RWPE2 (cell line): Measurements from ENCODE around the gene SOST.

Source experiments
- ATAC-seq: fragments of 200-7000 bp; cut with Tn5 transposase; 3 replicates; pipeline ENCODE4 v1.9.1; 2021; ENCODE audit warnings: low read depth
- DNase-seq: peaks from one replicate; pipeline ENCODE4 v3.0.0-alpha.2; 2020; ENCODE audit warnings: low spot score
- H3K27ac ChIP-seq: fragments of 450-650 bp; 2 replicates; pipeline ENCODE4 v1.5.1; 2017; ENCODE audit warnings: mild to moderate bottlenecking; ENCODE audit not compliant: poor library complexity, severe bottlenecking
- H3K27me3 ChIP-seq: fragments of 250-450 bp; sonication (Bioruptor Pico); 2 replicates; pipeline ENCODE4 v1.5.1; 2021; ENCODE audit warnings: mild to moderate bottlenecking, moderate library complexity; ENCODE audit not compliant: insufficient read depth, poor library complexity, severe bottlenecking
- H3K36me3 ChIP-seq: fragments of 250-450 bp; sonication (Bioruptor Pico); 2 replicates; pipeline ENCODE4 v1.5.1; 2020; ENCODE audit warnings: low read depth, mild to moderate bottlenecking, moderate library complexity
- H3K4me1 ChIP-seq: fragments of 250-450 bp; sonication (Bioruptor Pico); 2 replicates; pipeline ENCODE4 v1.5.1; 2021; ENCODE audit warnings: mild to moderate bottlenecking, moderate library complexity; ENCODE audit not compliant: insufficient read depth, poor library complexity, severe bottlenecking
- H3K4me3 ChIP-seq: fragments of 250-450 bp; sonication (Bioruptor Pico); 2 replicates; pipeline ENCODE4 v1.5.1; 2021; ENCODE audit warnings: mild to moderate bottlenecking, moderate library complexity; ENCODE audit not compliant: severe bottlenecking
- H3K9me3 ChIP-seq: fragments of 250-450 bp; sonication (Bioruptor Pico); 2 replicates; pipeline ENCODE4 v1.5.1; 2021; ENCODE audit warnings: mild to moderate bottlenecking, moderate library complexity; ENCODE audit not compliant: severe bottlenecking
- TF ChIP-seq, protein P1 (sequence below): fragments of 450-650 bp; IDR thresholded peaks from one replicate; pipeline ENCODE4 v1.5.1; 2017; ENCODE audit warnings: mild to moderate bottlenecking, moderate library complexity; ENCODE audit not compliant: poor library complexity, severe bottlenecking

SOST gene

DNA sequence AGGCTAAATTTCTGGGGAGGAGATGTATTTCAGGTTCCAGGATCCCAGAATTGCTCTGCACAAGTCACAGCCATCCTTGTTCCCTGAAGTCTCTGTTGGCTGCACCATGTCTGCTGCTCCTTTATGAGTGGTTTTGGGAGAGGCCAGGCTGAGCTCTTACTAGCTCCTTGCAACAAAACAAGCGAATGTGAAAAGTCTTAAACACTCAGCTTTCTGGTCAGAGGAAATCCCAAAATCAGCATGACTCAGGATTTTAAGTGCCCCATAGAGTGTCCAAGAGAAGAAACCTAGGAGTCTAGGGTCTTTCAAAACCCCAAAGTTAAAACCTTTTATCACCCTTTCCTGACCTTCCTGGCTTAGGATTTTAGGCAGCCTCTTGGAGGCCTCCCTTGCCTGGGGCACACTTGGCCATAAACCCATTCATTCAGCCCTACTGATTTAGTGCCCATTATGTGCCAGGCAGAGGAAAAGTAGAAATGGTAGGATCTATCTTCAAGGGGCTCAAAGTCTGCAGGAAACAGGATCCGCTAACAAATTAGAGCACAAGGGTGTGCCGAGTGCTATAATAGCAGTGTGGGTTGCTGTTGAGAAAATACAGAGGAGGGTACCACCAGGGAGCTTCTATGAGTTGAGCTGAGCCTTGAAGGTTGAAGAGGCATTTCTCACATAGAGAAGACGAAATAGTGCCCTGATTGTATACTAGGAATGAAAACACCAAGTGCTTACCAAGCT lies 36.9 kb downstream of the SOST start:
- no peak for ATAC-seq
- DNase-seq: no peak
- Histone ChIP-seq H3K36me3 (no peaks in the 10 kb centered on the region), H3K27me3 (no peaks in the 10 kb centered on the region), H3K9me3 (no peaks in the 10 kb centered on the region), H3K4me1 (no peaks in the 10 kb centered on the region), H3K4me3 (no peak overlapping the region), H3K27ac (no peak overlapping the region)
- TF ChIP-seq, protein P1, sequence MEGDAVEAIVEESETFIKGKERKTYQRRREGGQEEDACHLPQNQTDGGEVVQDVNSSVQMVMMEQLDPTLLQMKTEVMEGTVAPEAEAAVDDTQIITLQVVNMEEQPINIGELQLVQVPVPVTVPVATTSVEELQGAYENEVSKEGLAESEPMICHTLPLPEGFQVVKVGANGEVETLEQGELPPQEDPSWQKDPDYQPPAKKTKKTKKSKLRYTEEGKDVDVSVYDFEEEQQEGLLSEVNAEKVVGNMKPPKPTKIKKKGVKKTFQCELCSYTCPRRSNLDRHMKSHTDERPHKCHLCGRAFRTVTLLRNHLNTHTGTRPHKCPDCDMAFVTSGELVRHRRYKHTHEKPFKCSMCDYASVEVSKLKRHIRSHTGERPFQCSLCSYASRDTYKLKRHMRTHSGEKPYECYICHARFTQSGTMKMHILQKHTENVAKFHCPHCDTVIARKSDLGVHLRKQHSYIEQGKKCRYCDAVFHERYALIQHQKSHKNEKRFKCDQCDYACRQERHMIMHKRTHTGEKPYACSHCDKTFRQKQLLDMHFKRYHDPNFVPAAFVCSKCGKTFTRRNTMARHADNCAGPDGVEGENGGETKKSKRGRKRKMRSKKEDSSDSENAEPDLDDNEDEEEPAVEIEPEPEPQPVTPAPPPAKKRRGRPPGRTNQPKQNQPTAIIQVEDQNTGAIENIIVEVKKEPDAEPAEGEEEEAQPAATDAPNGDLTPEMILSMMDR: no peak

DNA sequence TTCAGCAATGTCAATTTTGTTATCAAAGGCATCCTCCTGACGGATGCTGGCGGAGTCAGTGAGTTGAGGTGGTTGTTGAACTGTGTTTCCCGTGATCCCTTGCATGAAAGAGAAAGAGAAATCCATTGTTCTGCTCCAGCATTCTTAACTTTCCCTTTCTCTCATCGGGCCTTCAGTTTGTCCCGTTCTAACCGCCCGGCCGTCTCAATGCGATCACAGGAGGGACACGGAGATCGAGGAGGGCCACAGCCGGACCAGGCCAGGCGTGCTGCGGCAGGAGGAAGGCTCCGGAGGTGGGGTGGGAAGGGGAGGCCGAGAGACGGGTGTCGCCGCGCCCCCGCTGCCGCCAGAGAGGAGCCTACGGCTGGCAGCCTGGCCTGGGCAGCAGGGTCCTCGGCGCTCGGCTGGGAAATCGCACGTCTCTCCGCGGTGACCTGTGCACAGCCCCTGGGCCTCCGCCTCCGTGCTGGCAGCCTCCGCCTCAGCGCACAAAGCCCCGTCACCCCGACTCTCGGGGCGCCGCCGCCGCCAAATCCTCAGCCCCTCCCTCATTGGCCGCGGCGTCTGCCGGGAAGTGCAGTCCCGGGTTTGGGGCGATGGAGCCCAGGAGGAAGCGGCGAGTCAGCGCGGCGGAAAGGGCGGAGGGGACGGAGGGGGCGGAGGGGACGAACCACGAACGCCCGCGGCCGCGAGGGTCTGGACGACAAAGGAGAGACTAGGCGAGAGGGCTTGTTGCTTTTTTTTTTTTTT lies 38.1 kb downstream of the SOST start:
- Histone ChIP-seq H3K9me3 (no peaks in the 10 kb centered on the region), H3K4me3 (peak overlapping the region; percentile 46), H3K4me1 (no peaks in the 10 kb centered on the region), H3K27me3 (no peaks in the 10 kb centered on the region), H3K36me3 (no peaks in the 10 kb centered on the region), H3K27ac (no peak overlapping the region)
- TF ChIP-seq, protein P1: no peak
- DNase-seq (no peak), ATAC-seq (peak; percentile 86)

DNA sequence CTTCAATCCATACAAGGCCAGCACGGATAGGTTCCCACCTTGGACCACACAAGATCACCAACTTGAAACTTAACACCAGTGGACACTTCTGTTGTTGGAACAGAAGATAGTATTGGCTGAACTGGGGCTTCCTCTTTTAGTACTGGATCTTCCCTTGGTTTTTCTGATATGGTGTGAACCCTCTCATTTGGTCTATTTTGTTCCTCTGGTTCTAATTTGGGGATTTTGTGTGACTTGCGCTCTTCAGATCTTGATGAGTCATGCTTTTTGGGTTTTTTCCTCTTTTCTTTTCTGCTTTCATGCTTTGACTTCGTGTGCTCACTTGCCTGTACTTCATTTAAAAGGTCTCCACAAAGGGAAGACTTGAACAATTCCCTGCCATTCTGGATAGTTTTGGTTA lies 39.0 kb downstream of the SOST start:
- TF ChIP-seq, protein P1: no peak
- Histone ChIP-seq H3K9me3 (no peaks in the 10 kb centered on the region), H3K27me3 (no peaks in the 10 kb centered on the region), H3K4me3 (no peak overlapping the region), H3K4me1 (no peaks in the 10 kb centered on the region), H3K27ac (no peak overlapping the region), H3K36me3 (no peaks in the 10 kb centered on the region)
- DNase-seq (no peak), ATAC-seq (no peak)

DNA sequence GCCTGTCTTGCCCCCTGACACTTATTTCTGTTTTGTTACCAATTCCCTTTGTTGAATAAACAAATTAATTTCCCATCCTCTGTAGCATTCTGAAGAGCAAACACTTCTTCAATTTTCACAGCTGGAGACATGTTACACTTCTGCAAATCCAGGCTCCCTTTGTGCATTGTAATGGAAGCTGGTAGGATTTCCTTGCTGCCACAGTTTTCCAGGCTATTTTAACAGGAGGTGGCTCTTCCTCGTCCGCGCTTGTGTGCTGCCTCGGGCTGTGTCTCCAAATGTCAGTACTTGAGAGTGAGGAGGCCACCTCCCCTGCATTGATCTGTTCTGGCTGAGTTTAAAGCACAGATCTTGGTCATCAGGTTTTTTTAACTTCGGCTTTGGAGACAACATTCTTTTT lies 40.0 kb downstream of the SOST start:
- ATAC-seq (no peak), DNase-seq (no peak)
- TF ChIP-seq, protein P1: no peak
- Histone ChIP-seq H3K4me1 (no peaks in the 10 kb centered on the region), H3K36me3 (no peaks in the 10 kb centered on the region), H3K9me3 (no peaks in the 10 kb centered on the region), H3K27ac (no peak overlapping the region), H3K4me3 (no peak overlapping the region), H3K27me3 (no peaks in the 10 kb centered on the region)

DNA sequence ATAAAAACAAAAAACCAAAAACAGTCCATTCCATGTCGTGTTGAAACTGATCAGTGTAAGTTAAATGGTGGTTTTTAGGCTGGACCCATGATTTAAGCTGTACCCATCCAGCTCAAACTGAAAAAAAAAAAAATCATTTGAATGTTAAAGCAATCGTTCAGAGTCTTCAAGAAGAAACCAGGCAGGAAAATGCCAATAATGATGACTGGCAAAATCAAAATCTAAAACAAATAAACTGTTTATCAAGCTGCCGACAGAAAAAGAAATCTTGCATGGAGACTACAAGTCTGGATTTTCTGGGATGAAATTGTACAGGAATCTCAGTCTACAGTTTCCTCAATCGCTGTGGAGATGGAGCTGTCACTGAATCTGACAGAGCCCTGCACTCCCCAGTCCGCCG lies 40.7 kb downstream of the SOST start:
- Histone ChIP-seq H3K9me3 (no peaks in the 10 kb centered on the region), H3K27ac (no peak overlapping the region), H3K36me3 (no peaks in the 10 kb centered on the region), H3K4me3 (no peak overlapping the region), H3K27me3 (no peaks in the 10 kb centered on the region), H3K4me1 (no peaks in the 10 kb centered on the region)
- TF ChIP-seq, protein P1: no peak
- DNase-seq: no peak
- ATAC-seq: no peak
